ENCODE results near the gene KCTD7.

DNA sequence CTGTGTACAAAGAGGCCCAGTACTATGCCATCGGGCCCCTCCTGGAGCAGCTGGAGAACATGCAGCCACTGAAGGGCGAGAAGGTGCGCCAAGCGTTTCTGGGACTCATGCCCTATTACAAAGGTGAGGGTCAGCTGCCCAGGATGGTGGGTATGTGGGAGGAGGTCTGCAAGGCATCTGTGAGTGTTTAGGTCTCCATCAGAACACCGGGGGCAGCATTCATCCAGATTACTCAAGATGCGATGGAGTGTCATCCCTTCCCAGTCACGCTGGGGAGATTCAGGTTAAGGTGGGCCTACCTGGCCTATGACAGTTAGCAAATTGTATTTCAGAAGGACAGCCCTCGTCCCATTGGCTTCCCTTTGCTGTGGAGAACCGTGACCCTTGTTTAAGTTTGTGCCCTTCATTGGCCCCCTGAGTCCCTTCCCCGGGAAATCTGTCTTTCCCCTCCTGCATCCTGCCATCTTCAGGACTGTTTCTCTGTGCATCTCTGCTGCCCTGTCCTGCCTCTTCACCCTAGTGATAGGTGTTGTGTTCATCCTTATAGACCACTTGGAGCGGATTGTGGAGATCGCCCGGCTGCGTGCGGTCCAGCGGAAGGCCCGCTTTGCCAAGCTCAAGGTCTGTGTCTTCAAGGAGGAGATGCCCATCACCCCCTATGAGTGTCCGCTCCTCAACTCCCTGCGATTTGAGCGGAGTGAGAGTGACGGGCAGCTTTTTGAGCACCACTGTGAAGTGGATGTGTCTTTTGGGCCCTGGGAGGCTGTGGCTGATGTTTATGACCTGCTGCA lies 9.8 kb downstream of the KCTD7 start:
- TF ChIP-seq, protein P1, sequence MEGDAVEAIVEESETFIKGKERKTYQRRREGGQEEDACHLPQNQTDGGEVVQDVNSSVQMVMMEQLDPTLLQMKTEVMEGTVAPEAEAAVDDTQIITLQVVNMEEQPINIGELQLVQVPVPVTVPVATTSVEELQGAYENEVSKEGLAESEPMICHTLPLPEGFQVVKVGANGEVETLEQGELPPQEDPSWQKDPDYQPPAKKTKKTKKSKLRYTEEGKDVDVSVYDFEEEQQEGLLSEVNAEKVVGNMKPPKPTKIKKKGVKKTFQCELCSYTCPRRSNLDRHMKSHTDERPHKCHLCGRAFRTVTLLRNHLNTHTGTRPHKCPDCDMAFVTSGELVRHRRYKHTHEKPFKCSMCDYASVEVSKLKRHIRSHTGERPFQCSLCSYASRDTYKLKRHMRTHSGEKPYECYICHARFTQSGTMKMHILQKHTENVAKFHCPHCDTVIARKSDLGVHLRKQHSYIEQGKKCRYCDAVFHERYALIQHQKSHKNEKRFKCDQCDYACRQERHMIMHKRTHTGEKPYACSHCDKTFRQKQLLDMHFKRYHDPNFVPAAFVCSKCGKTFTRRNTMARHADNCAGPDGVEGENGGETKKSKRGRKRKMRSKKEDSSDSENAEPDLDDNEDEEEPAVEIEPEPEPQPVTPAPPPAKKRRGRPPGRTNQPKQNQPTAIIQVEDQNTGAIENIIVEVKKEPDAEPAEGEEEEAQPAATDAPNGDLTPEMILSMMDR (IDR thresholded peaks at IDR 0.05) = no peak
- TF ChIP-seq POLR2AphosphoS5 (IDR thresholded peaks at IDR 0.05) = no peak

Measured in esophagus muscularis mucosa (tissue), 3 donors.